HCT116 (cell line): ENCODE results near the gene ASB1. TPM values are rescaled to one million over a fixed set of nuclear protein-coding genes. Genes with fewer than 3 reads are reported as not detected.

Source experiments
- ATAC-seq: fragments of 200-7000 bp; cut with Tn5 transposase; 2 replicates; pipeline ENCODE4 v1.9.1; 2020; ENCODE audit warnings: mild to moderate bottlenecking, moderate library complexity
- BruUV-seq: library from RNA; stranded (reverse); fragments of 400-500 nt; replicated peaks from 2 replicates; lab custom pipeline; 2021; lab: Mats Ljungman, UMichigan
- CTCF ChIA-PET: fragments of 300-600 bp; sonication (Branson Sonifier 250); formaldehyde crosslinking; loops from one replicate; lab custom pipeline; 2021; ENCODE audit warnings: antibody characterized with exemption; lab: Charles Lee
- POLR2A ChIA-PET: fragments of 300-600, 350-600 bp; sonication (Branson Sonifier 250); formaldehyde crosslinking; loops from one replicate; lab custom pipeline; 2021; ENCODE audit warnings: antibody characterized with exemption; lab: Charles Lee
- RAD21 ChIA-PET, 2 experiments: fragments of 300-600 bp; sonication (Branson Sonifier 250); formaldehyde crosslinking; loops; one replicate each; lab custom pipeline; 2023; ENCODE audit warnings: low total read pairs in 2 of 2; ENCODE audit not compliant: uncharacterized antibody in 2 of 2, unreplicated experiment in 2 of 2, low non-redundant PET in 1 of 2; lab: Charles Lee
- DNase-seq: peaks from one replicate; pipeline ENCODE4 v3.0.0-alpha.2; 2010; ENCODE audit warnings: low read depth, low spot score
- H2AFZ ChIP-seq: fragments of 200-600 bp; shearing (Covaris generic), sonication (generic); 2 replicates; pipeline ENCODE4 v1.6.1; 2017; ENCODE audit warnings: low read depth, mixed run types, mixed read lengths, antibody characterized with exemption, low read length; ENCODE audit not compliant: poor library complexity, severe bottlenecking
- H3K27ac ChIP-seq: 2 replicates; pipeline ENCODE4 v1.5.1; 2012; ENCODE audit warnings: low read depth, low read length
- H3K27me3 ChIP-seq: fragments of 200-600 bp; sonication (generic); 2 replicates; pipeline ENCODE4 v1.6.1; 2016; ENCODE audit warnings: mixed run types, low read length, mixed read lengths; ENCODE audit not compliant: insufficient read depth
- H3K36me3 ChIP-seq, 2 experiments: fragments of 200-500 bp in 1 of 2; fragments of 200-600 bp in 1 of 2; sonication (Bioruptor generic) in 1 of 2; sonication (generic) in 1 of 2; 2 replicates each; pipeline versions ENCODE4 v1.5.1 to v1.6.1; 2014 to 2016; ENCODE audit warnings: low read length in 2 of 2, inconsistent platforms in 1 of 2, mixed read lengths in 1 of 2, mixed run types in 1 of 2; ENCODE audit not compliant: insufficient read depth in 2 of 2, control insufficient read depth in 1 of 2
- H3K4me1 ChIP-seq, 2 experiments: fragments of 200-600 bp in 1 of 2; sonication (generic) in 1 of 2; 2 replicates each; pipeline versions ENCODE4 v1.5.1 to v1.6.1; 2012 to 2017; ENCODE audit warnings: low read length in 2 of 2, inconsistent platforms in 1 of 2, mild to moderate bottlenecking in 1 of 2, mixed read lengths in 1 of 2, mixed run types in 1 of 2, moderate library complexity in 1 of 2; ENCODE audit not compliant: insufficient read depth in 2 of 2, control insufficient read depth in 1 of 2
- H3K4me2 ChIP-seq: fragments of 200-600 bp; sonication (generic); 2 replicates; pipeline ENCODE4 v1.6.1; 2017; ENCODE audit warnings: mixed run types, low read length, mixed read lengths
- H3K4me3 ChIP-seq, 2 experiments: fragments of 200-600 bp in 1 of 2; sonication (generic) in 1 of 2; replicated peaks in 1 of 2; 2 replicates each; pipeline ENCODE4 v1.5.1; 2011 to 2016; ENCODE audit warnings: low read length in 2 of 2, control low read depth in 1 of 2, low read depth in 1 of 2, mild to moderate bottlenecking in 1 of 2, mixed read lengths in 1 of 2, mixed run types in 1 of 2
- H3K79me2 ChIP-seq: fragments of 200-600 bp; sonication (generic); 2 replicates; pipeline ENCODE4 v1.6.1; 2017; ENCODE audit warnings: mild to moderate bottlenecking, mixed run types, low read length, moderate library complexity, mixed read lengths; ENCODE audit not compliant: insufficient read depth
- H3K9ac ChIP-seq: fragments of 200-600 bp; sonication (generic); 2 replicates; pipeline ENCODE4 v1.6.1; 2016; ENCODE audit warnings: low read length, mixed read lengths
- H3K9me2 ChIP-seq: fragments of 200-600 bp; sonication (generic), shearing (Covaris generic); 2 replicates; pipeline ENCODE4 v1.6.1; 2017; ENCODE audit warnings: mixed run types, mild to moderate bottlenecking, moderate library complexity; ENCODE audit not compliant: insufficient read depth
- H3K9me3 ChIP-seq, 2 experiments: fragments of 200-500 bp in 1 of 2; fragments of 200-600 bp in 1 of 2; sonication (Bioruptor generic) in 1 of 2; sonication (generic) in 1 of 2; 2 replicates each; pipeline ENCODE4 v1.6.1; 2014 to 2017; ENCODE audit warnings: low read length in 2 of 2, mixed read lengths in 2 of 2, inconsistent platforms in 1 of 2, low read depth in 1 of 2, mild to moderate bottlenecking in 1 of 2, mixed run types in 1 of 2, moderate library complexity in 1 of 2; ENCODE audit not compliant: control insufficient read depth in 1 of 2, insufficient read depth in 1 of 2
- H4K20me1 ChIP-seq: fragments of 200-600 bp; sonication (generic), shearing (Covaris generic); 2 replicates; pipeline ENCODE4 v1.6.1; 2017; ENCODE audit warnings: mixed run types, mild to moderate bottlenecking, moderate library complexity; ENCODE audit not compliant: insufficient read depth
- CEBPB ChIP-seq: IDR thresholded peaks from 2 replicates; pipeline ENCODE4 v1.6.1; 2012; ENCODE audit warnings: low read depth
- ELF1 ChIP-seq: IDR thresholded peaks from 2 replicates; pipeline ENCODE4 v1.6.1; 2012; ENCODE audit warnings: low read depth, borderline replicate concordance
- EZH2phosphoT487 ChIP-seq: fragments of 200-600 bp; IDR thresholded peaks from 2 replicates; pipeline ENCODE4 v1.6.1; 2018; ENCODE audit warnings: antibody characterized with exemption, borderline replicate concordance
- FOSL1 ChIP-seq: IDR thresholded peaks from 2 replicates; pipeline ENCODE4 v1.6.1; 2012; ENCODE audit warnings: low read depth
- JUND ChIP-seq: IDR thresholded peaks from 2 replicates; pipeline ENCODE4 v1.6.1; 2012
- POLR2AphosphoS5 ChIP-seq: IDR thresholded peaks from 2 replicates; pipeline ENCODE4 v1.6.1; 2011; ENCODE audit warnings: mild to moderate bottlenecking, low read depth, low read length, moderate library complexity
- SIN3A ChIP-seq: IDR thresholded peaks from 2 replicates; pipeline ENCODE4 v1.6.1; 2012; ENCODE audit warnings: low read depth
- TCF7L2 ChIP-seq: IDR thresholded peaks from 2 replicates; pipeline ENCODE4 v1.7.0; 2011; ENCODE audit warnings: borderline replicate concordance, inconsistent platforms; ENCODE audit not compliant: insufficient read depth, insufficient read length; ENCODE audit errors: extremely low read depth
- YY1 ChIP-seq: IDR thresholded peaks from 2 replicates; pipeline ENCODE4 v1.6.1; 2011; ENCODE audit warnings: low read length, low read depth, moderate library complexity, mild to moderate bottlenecking; ENCODE audit not compliant: insufficient replicate concordance; ENCODE audit errors: extremely low read depth
- intact Hi-C: fragments of 100-400 bp; cut with micrococcal nuclease; formaldehyde crosslinking; loops from 2 replicates; pipeline ENCODE4 v1.10.0; 2022
- total RNA-seq: library from RNA; stranded (reverse); gene quantifications from one replicate; pipeline ENCODE4 v1.2.1, GENCODE V29; 2021; ENCODE audit not compliant: unreplicated experiment
- TF ChIP-seq, protein P1 (sequence below), 3 experiments: fragments of 200-600 bp in 1 of 3; sonication (generic) in 1 of 3; IDR thresholded peaks in 2 of 3; conservative IDR thresholded peaks in 1 of 3; 2 replicates each; pipeline ENCODE4 v1.5.1; 2012 to 2017; ENCODE audit warnings: low read depth in 2 of 3, low read length in 2 of 3, antibody characterized with exemption in 1 of 3, borderline replicate concordance in 1 of 3, control low read depth in 1 of 3, mild to moderate bottlenecking in 1 of 3, mixed read lengths in 1 of 3, mixed run types in 1 of 3, moderate library complexity in 1 of 3; ENCODE audit not compliant: insufficient read depth in 1 of 3
- TF ChIP-seq, protein P2 (sequence below): IDR thresholded peaks from 2 replicates; pipeline ENCODE4 v1.6.1; 2012; ENCODE audit warnings: low read depth
- TF ChIP-seq, protein P3 (sequence below): IDR thresholded peaks from 2 replicates; pipeline ENCODE4 v1.6.1; 2012

ASB1 gene
- total RNA-seq, 1 experiment from 2014 or later, result 43.1 TPM

DNA sequence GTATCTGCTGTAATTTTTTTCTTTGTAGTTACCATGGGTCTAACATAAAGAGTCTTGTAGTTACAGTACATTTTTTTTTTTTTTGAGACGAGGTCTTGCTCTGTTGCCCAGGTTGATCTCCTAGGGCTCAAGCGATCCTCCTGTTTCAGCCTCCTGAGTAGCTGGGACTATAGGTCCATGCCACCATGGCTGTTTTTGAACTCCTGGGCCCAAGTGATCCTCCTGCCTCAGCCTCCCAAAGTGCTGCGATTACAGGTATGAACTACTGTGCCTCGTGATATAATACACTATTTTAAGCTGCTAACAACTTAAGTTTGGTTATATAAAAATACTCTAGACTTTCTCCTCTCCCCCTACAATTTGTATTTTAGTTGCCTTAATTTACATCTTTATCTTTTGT lies 46.3 kb downstream of the ASB1 start:
- intact Hi-C loops, result no loop called here

More for the DNA sequence above, 46.3 kb downstream of the ASB1 start:
- no peak for ATAC-seq
- H3K4me2 ChIP-seq, result no peak overlapping the region
- H3K9ac ChIP-seq, result no peak overlapping the region
- H3K36me3 ChIP-seq, result no peaks in the 10 kb centered on the region
- H3K4me3 ChIP-seq, result no peak overlapping the region
- RAD21 ChIA-PET, result no interaction called here
- BruUV-seq, result no TSS peak
- H4K20me1 ChIP-seq, result no peaks in the 10 kb centered on the region
- H3K27me3 ChIP-seq, result no peaks in the 10 kb centered on the region
- CTCF ChIA-PET, result no interaction called here
- H3K4me1 ChIP-seq, result no peaks in the 10 kb centered on the region
- no peak overlapping the region for H2AFZ ChIP-seq
- no peaks in the 10 kb centered on the region for H3K9me2 ChIP-seq
- H3K27ac ChIP-seq, result no peak overlapping the region
- no peaks in the 10 kb centered on the region for H3K79me2 ChIP-seq
- H3K9me3 ChIP-seq, result peaks cover 0 to 4% of the 10 kb centered on the region in 2 experiments; a peak in 1 of 4 replicates
- TF ChIP-seq FOSL1 (no peak), CEBPB (no peak), SIN3A (no peak), ELF1 (no peak), POLR2AphosphoS5 (no peak), EZH2phosphoT487 (no peak), TCF7L2 (no peak), YY1 (no peak), JUND (no peak)
- TF ChIP-seq, protein P1, sequence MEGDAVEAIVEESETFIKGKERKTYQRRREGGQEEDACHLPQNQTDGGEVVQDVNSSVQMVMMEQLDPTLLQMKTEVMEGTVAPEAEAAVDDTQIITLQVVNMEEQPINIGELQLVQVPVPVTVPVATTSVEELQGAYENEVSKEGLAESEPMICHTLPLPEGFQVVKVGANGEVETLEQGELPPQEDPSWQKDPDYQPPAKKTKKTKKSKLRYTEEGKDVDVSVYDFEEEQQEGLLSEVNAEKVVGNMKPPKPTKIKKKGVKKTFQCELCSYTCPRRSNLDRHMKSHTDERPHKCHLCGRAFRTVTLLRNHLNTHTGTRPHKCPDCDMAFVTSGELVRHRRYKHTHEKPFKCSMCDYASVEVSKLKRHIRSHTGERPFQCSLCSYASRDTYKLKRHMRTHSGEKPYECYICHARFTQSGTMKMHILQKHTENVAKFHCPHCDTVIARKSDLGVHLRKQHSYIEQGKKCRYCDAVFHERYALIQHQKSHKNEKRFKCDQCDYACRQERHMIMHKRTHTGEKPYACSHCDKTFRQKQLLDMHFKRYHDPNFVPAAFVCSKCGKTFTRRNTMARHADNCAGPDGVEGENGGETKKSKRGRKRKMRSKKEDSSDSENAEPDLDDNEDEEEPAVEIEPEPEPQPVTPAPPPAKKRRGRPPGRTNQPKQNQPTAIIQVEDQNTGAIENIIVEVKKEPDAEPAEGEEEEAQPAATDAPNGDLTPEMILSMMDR (IDR thresholded peaks at IDR 0.05 in 2 of 3, conservative IDR thresholded peaks at IDR 0.05 in 1 of 3; ENCODE audit: borderline replicate concordance in 1 of 3, insufficient read depth in 1 of 3, low read depth in 2 of 3, low read length in 2 of 3), result no peak
- TF ChIP-seq, protein P2, sequence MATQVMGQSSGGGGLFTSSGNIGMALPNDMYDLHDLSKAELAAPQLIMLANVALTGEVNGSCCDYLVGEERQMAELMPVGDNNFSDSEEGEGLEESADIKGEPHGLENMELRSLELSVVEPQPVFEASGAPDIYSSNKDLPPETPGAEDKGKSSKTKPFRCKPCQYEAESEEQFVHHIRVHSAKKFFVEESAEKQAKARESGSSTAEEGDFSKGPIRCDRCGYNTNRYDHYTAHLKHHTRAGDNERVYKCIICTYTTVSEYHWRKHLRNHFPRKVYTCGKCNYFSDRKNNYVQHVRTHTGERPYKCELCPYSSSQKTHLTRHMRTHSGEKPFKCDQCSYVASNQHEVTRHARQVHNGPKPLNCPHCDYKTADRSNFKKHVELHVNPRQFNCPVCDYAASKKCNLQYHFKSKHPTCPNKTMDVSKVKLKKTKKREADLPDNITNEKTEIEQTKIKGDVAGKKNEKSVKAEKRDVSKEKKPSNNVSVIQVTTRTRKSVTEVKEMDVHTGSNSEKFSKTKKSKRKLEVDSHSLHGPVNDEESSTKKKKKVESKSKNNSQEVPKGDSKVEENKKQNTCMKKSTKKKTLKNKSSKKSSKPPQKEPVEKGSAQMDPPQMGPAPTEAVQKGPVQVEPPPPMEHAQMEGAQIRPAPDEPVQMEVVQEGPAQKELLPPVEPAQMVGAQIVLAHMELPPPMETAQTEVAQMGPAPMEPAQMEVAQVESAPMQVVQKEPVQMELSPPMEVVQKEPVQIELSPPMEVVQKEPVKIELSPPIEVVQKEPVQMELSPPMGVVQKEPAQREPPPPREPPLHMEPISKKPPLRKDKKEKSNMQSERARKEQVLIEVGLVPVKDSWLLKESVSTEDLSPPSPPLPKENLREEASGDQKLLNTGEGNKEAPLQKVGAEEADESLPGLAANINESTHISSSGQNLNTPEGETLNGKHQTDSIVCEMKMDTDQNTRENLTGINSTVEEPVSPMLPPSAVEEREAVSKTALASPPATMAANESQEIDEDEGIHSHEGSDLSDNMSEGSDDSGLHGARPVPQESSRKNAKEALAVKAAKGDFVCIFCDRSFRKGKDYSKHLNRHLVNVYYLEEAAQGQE, result no peak
- TF ChIP-seq, protein P3, sequence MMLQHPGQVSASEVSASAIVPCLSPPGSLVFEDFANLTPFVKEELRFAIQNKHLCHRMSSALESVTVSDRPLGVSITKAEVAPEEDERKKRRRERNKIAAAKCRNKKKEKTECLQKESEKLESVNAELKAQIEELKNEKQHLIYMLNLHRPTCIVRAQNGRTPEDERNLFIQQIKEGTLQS, result no peak
- no peak for DNase-seq
- POLR2A ChIA-PET, result no interaction called here
